Sigmoid colon (tissue), 4 donors: ENCODE measurements around the gene NPPC.

Source experiments
- CTCF ChIP-seq, 4 experiments: fragments of 450-650 bp in 3 of 4; fragments of 200-600 bp in 1 of 4; IDR thresholded peaks; one replicate each; pipeline ENCODE4 v1.5.1; 2016 to 2019; ENCODE audit warnings: antibody characterized with exemption in 4 of 4, mild to moderate bottlenecking in 3 of 4, moderate library complexity in 2 of 4
- EP300 ChIP-seq, 4 donors: sonication (generic); formaldehyde crosslinking; IDR thresholded peaks; one replicate each; pipeline ENCODE4 v1.6.1; 2017; ENCODE audit warnings: antibody characterized with exemption in 4 of 4
- POLR2A ChIP-seq, 2 donors: fragments of 450-650 bp; IDR thresholded peaks; one replicate each; pipeline ENCODE4 v1.6.1; 2016; ENCODE audit warnings: antibody characterized with exemption in 2 of 2, mild to moderate bottlenecking in 2 of 2, moderate library complexity in 2 of 2

- TF ChIP-seq CTCF (IDR thresholded peaks at IDR 0.05) (no peak), POLR2A (IDR thresholded peaks at IDR 0.05) (no peak), EP300 (IDR thresholded peaks at IDR 0.05) (no peak)
Measured at GRCh38 chr2:231909631-231910030, 16.6 kb downstream of the NPPC start.
